NCI-H460 (cell line): ENCODE measurements around the gene FAP. TPM values are rescaled to one million over a fixed set of nuclear protein-coding genes. Genes with fewer than 3 reads are reported as not detected.

ENCODE experiments used
- DNase-seq: peaks from one replicate; pipeline ENCODE4 v3.0.0-alpha.2; 2016; ENCODE audit warnings: low read depth; ENCODE audit errors: extremely low read depth
- total RNA-seq: library from RNA; depleted of rRNA; stranded (reverse); fragments of >200 nt; shearing (Covaris generic); gene quantifications from 2 replicates; pipeline ENCODE4 v1.2.3, GENCODE V29; 2014

FAP gene
- total RNA-seq, 1 experiment from 2014 or later = not detected

- DNase-seq = no peak
Measured at GRCh38 chr2:162244541-162245031, 1.3 kb upstream of the FAP start.

GRCh38 chr2:162243715-162244114 is 470 bp upstream of the FAP start:
- no peak for DNase-seq

DNA sequence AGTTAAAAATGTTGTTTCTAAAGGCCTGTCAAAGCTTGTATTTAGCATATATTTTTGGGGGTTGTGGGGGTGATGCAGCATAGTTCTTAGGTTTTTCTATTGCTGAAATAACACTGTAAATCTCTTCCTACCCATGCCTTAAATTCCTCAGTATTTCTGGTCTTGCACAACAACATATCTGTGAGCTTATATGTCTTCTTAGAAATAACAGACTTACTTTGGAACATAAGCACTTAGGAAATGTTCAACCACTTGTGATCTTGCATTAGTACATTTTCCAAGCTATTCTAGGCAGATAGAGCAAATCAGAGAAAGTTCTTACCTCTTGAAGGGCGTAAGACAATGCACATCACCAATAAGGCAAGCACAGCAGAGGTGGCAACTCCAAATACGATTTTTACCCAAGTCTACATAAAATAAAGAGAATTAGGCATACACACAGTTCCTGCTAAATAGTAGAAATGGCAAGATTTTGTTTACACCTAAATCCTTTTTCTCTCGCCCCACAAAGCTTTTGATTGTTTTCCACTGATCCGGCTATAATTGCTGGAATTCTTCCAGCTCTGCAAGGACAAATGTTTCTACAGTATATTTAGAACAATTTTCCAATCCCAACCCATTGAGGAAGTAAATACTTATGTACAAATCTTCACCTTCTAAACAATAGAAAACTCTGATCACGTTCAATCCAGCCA is 512 bp downstream of the FAP start:
- DNase-seq = no peak

DNA sequence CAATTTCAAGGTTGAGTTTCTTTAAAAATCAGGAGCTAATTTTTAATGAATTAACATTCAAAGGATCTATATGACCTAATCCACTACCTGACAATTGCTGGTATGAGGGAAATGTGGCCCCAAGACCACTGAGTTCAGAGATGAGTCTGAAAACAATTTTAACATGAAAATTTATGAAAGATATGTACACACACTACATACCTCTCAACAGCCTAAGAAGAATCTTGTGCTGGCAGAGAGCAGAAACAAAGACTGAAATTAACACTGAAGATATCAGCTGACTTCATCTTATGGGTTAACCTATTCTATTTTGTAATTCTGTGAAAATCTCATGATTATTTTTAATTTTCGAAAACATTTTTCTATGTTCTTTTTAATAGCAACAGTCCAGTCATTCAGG is 1.7 kb downstream of the FAP start:
- DNase-seq = no peak

DNA sequence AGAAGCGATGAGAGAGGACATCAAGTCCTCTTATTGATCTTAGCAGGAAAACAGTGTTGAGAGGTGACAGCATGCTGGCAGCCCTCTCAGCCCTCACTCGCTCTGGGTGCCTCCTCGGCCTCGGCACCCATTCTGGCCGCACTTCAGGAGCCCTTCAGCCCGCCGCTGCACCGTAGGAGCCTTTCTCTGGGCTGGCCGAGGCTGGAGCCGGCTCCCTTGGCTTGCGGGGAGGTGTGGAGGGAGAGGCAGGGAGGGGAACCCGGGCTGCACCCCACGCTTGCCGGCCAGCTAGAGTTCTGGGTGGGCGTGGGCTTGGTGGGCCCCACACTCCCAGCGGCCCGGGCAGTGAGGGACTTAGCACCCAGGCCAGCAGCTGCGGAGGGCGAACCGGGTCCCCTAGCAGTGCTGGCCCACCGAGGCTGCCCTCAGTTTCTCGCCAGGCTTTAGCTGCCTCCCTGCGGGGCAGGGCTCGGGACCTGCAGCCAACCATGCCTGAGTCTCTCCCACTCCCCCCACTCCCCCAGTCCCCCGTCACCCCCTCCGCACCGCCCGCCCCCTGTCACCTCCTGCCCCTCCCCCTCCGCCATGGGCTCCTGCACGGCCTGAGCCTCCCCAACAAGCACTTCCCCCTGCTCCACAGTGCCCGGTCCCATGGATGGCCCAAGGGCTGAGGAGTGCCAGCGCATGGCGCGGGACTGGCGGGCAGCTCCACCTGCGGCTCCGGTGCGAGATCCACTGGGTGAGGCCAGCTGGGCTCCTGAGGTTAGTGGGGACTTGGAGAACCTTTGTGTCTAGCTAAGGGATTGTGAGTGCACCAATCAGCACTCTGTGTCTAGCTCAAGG is 8.4 kb downstream of the FAP start:
- no peak for DNase-seq

GRCh38 chr2:162233197-162233596 is 10.0 kb downstream of the FAP start:
- DNase-seq = no peak

DNA sequence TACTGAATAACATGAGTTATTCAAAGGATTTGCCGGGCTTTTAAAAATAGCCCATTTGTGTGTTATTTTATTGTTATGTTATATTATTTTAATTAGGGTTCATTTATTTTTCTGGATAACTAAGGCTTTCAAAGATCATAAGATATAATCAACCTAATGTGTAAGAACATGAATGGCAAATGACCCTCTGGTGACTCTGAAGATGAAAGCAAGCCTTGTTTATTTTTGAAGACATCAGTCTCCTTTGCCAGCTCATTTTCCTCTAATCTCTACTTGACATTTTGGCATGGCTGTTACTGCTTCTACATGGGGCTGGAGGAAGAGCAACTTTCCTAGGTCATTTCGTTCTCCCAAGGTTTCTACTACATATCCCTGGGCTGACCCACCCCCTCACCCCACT is 10.6 kb downstream of the FAP start:
- no peak for DNase-seq

DNA sequence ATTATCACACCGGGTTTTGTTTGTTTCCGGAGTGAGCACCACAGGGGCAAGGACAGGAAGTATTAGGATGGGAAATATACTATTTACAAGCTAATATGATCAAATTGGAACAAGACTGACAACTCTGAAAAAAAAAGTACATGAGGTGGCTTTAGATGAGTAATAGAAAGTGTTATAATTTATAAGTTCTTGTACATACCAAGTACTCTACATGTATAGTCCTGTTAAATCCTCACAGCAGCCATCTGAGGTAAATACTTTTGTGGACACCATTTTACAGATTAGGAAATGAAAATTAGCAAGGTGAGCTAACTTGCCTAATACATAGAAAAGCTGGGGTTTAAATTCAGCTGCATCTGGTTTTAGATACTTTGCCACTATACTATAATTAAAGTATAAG is 11.2 kb downstream of the FAP start:
- DNase-seq = no peak

DNA sequence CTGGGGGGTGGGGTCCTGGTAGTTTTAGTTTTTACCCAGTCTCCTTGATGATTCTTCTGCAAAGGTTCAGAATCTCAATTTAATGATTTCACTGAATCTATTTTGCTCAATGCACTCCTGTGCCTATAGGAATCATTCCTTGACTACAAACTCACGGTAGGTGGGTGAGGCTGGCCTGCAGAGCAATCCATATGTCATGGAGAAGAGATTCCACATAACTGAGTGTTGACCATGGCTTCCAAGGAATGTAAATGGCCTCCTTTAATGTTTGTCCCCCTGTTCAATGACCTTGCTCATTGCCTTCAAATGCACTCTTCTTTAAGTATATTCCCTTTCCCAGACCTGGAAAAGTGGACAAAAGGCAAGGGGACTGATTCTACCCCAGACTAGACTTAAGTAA is 12.5 kb downstream of the FAP start:
- DNase-seq = no peak

DNA sequence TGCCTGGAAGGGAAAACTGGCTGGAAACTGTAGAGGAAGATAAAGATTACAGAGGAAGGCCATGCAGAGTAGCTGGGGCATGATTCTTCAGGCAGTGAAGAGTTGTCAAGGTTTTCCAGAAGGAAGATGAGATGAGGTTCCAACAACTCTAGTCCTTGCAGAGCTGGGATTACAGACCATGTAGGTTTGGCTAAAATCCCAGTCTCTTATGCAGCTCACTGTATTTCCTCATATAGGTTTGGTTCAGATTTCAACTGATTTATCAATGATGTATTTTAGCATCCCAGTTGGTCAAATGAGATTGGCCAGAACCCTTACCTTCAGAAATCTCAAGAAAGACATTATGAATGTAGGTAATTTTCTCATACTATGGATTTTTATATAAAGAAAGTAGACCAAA is 16.4 kb downstream of the FAP start:
- no peak for DNase-seq

- DNase-seq = peak; percentile 56
Measured at GRCh38 chr2:162221064-162221463, 22.2 kb downstream of the FAP start.

GRCh38 chr2:162220368-162220767 is 22.9 kb downstream of the FAP start:
- DNase-seq = no peak

DNA sequence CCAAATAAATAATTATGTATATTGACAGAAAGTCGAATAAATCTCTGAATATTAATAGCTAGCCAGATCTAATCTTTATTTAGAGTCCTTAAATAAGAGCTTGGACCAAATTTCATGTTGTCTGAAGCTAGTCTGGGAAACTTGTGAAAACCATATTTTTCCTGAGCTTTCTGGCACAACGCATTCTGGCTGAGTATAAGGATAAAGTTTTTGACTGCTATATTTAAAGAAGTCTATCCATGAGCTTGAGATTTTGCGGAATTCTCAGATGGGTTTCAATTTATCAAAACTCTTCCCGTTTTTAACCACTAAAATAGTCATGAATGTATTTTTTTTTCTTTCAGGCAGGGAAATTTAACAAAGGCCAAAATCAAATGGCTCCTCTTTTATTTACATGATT is 23.8 kb downstream of the FAP start:
- no peak for DNase-seq

- no peak for DNase-seq
Measured at GRCh38 chr2:162217598-162217997, 25.6 kb downstream of the FAP start.

GRCh38 chr2:162215162-162215561 is 28.1 kb downstream of the FAP start:
- DNase-seq = no peak

DNA sequence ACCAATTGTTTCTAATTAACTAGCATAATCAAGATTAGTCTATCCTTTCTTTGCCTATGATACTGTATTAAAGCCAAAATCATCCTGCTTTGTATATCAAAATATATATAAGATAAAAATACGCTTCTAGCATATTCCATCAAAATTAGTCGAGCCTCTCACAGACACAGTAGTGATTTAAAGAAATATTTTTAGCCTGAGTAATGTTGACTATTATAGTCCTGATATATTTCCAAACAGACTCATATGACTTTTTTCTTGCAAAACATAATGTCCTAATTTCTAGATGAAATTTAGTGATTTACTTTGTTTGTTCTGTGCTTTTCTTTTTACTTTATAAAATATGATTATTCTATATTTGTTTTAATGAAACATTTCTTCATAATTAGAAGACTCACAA is 30.9 kb downstream of the FAP start:
- no peak for DNase-seq

DNA sequence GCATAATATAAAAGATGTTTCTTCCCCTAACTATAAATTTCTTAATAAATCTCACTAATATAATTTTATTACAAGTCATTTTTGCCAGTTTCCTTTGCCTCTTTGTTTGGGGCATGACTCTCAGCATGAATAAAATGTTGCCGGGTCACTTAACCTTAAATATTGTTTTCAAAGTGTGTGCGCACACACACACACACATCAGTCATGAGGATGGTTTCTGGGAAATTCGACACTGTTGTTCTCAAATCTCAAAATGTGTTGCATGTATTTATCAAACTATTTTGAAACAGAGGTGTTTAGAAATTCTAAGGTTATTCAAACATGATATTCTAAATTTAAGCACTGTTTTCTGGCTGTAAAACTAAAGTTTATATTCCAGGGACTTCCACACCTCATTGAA is 31.5 kb downstream of the FAP start:
- no peak for DNase-seq

DNA sequence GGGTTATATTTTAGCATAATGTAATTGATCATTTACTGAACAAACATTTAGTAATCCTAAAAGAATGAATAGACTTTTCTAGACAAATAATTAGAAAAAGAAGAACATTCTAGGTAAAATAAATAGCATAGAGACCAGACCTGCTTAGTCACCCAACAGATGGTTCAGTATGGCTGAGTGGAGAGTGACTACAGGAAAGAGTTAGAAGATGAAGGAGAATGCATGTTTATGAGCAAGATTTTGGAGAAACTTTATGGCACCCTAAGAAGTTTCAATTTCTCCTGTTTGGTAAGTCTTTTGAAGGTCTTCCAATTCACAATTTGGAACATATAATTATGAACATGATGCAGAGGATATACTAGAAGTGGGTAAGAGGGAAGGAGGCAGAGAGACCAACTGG is 32.9 kb downstream of the FAP start:
- no peak for DNase-seq

GRCh38 chr2:162202203-162202602 is 41.0 kb downstream of the FAP start:
- no peak for DNase-seq

- no peak for DNase-seq
Measured at GRCh38 chr2:162200636-162201035, 42.6 kb downstream of the FAP start.

GRCh38 chr2:162199913-162200312 is 43.3 kb downstream of the FAP start:
- no peak for DNase-seq

- DNase-seq = no peak
Measured at GRCh38 chr2:162198239-162198638, 45.0 kb downstream of the FAP start.
